Esophagus muscularis mucosa (tissue), 3 donors: ENCODE data around the gene PDZRN3.

Experiments used
- POLR2AphosphoS5 ChIP-seq, 2 donors: sonication (generic); formaldehyde crosslinking; IDR thresholded peaks; one replicate each; pipeline ENCODE4 v1.6.1; 2017; ENCODE audit warnings: antibody characterized with exemption in 2 of 2
- TF ChIP-seq, protein P1 (sequence below), 3 experiments: fragments of 200-600 bp in 2 of 3; fragments of 450-650 bp in 1 of 3; sonication (generic) in 2 of 3; IDR thresholded peaks; one replicate each; pipeline ENCODE4 v1.5.1; 2017 to 2019; ENCODE audit warnings: antibody characterized with exemption in 3 of 3, mild to moderate bottlenecking in 2 of 3, moderate library complexity in 1 of 3

GRCh38 chr3:73563896-73564582 is 60.7 kb downstream of the PDZRN3 start:
- TF ChIP-seq, protein P1, sequence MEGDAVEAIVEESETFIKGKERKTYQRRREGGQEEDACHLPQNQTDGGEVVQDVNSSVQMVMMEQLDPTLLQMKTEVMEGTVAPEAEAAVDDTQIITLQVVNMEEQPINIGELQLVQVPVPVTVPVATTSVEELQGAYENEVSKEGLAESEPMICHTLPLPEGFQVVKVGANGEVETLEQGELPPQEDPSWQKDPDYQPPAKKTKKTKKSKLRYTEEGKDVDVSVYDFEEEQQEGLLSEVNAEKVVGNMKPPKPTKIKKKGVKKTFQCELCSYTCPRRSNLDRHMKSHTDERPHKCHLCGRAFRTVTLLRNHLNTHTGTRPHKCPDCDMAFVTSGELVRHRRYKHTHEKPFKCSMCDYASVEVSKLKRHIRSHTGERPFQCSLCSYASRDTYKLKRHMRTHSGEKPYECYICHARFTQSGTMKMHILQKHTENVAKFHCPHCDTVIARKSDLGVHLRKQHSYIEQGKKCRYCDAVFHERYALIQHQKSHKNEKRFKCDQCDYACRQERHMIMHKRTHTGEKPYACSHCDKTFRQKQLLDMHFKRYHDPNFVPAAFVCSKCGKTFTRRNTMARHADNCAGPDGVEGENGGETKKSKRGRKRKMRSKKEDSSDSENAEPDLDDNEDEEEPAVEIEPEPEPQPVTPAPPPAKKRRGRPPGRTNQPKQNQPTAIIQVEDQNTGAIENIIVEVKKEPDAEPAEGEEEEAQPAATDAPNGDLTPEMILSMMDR (IDR thresholded peaks at IDR 0.05) = no peak
- TF ChIP-seq POLR2AphosphoS5 (IDR thresholded peaks at IDR 0.05) = no peak
